HG03095 (cell line): ENCODE data around the gene PRRT1.

Experiments
- ATAC-seq: cut with Tn5 transposase; IDR thresholded peaks from one replicate; pipeline ENCODE4 v1.9.1; 2021; ENCODE audit warnings: moderate library complexity; ENCODE audit not compliant: unreplicated experiment

Gene PRRT1

GRCh38 chr6:32175711-32176475 is 24.2 kb upstream of the PRRT1 start, which contains the start of gene AGPAT1:
AGPAT1 (minus strand) TSS chr6:32176084; CDS start chr6:32171496, 4,588 bp downstream.
- no peak for ATAC-seq

GRCh38 chr6:32175322-32175710 is 23.6 kb upstream of the PRRT1 start:
- ATAC-seq = no peak

DNA sequence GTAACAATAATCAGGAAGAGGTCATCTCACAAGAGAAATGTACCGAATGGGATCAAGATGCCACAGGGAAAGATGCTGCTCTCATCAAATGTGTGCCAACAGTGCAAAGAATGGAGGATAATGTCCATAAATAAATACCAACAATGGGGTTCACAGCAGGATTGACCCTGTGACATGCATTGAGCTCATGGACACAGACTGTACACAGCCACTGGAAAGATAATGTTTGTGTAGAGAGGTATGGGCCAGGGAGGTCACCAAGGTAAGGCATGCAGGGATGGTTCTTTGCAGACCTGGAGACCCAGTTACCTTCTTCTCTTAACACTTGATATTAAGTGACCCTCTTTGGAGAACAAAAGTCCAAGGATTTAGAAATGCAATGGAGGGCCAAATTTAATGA is 22.7 kb upstream of the PRRT1 start:
- no peak for ATAC-seq

- ATAC-seq = no peak
Measured at GRCh38 chr6:32173051-32173727, 21.4 kb upstream of the PRRT1 start.

GRCh38 chr6:32171234-32171633 is 19.5 kb upstream of the PRRT1 start:
- ATAC-seq = no peak

DNA sequence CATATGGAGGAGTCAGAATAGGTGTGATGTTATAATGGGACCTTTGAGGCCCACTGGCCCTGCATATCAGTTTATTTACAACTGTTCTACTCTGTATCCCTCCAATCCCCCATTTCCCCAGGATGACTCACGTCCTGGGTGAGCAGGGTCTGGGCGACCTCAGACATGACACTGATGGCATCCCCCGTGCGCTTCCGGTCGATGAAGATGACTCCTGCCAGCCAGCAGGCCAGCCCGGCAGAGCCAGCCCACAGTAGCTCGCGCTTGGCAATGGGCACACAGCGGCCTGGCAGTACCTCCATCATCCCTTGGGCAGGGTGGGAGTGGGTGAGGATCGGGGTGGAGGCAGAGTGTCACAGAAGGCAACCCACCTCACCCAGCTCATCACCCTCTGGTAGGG is 18.6 kb upstream of the PRRT1 start:
- no peak for ATAC-seq

DNA sequence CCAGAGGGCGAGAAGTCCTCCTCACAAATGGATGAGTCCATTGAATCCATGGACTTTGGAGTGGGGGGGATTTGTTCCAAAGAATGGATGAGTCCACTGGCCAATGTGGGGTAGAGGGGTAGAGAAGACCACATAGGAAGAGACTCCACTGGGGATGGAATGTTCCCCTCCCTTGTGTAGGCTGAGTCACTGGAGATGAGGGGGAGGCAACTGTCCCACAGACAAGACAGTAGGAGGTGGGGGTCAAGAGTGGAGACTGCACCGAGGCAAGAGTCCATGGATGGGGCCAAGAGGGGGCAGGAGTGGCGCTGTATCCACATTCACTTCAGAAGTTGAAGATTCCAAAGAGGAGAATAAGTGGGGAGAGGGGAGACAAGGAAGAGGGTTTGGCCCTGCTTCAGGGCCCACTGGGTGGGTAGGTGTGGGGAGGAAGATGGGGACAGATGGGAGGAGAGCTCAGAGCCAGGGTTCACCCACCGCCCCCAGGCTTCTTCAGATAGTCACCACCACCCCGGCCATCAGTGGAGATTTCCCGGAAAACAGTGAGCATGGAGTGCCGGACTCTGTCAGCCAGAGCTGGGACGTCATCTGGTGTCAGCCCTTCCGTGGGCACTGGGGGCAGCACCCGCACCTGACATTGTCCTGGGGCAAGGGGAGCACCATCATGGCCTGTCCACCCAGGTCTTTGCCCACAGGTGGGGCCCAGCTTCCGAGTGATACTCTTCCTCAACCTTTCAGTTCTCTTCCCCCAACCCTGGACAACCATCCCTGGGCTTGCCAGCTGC is 17.3 kb upstream of the PRRT1 start:
- ATAC-seq = no peak

- no peak for ATAC-seq
Measured at GRCh38 chr6:32168350-32168749, 16.6 kb upstream of the PRRT1 start.

DNA sequence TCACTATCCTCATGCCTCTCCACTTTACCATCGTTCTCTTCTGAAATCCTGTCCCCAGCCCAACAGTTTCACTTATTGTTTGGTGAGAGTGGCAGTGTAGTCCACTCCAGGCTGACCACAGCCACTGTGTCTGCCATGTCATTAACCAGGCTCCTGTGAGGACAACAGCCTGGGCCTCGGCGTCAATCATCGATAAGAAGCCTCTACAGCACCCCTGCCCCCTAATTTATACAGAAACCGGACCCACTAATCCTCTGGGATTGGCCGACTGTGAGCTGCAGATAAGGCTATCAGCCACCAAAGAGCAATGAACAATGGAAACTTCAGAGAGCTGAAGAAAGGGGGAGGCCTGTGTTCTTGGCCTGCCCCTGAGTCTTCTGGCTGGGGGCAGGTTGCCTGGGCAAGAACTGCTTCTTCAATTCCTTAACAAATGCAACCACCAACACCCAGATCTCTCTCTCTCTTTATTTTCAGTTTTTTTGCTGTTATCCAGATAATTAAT is 16.1 kb upstream of the PRRT1 start:
- no peak for ATAC-seq

DNA sequence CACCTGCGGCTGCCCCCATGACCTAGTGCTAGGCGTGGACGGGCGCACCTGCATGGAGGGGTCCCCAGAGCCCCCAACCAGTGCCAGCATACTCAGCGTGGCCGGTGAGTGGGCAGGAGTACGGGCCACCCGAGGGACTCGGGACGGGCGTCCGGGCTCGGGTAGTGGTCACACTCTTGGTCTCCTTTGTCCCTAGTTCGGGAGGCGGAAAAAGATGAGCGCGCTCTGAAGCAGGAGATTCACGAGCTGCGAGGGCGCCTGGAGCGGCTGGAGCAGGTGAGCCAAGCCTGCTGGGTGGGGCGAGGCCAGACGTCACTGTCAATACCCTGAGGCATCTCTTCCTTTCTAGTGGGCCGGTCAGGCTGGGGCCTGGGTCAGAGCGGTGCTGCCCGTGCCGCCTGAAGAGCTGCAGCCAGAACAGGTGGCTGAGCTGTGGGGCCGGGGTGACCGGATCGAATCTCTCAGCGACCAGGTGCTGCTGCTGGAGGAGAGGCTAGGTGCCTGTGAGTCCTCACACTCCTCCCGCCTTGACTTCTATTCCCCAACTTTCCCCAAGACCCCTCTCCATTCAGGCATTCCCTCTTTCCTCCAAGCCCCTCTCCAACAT is 15.5 kb upstream of the PRRT1 start:
- ATAC-seq = no peak

- no peak for ATAC-seq
Measured at GRCh38 chr6:32166411-32167061, 14.8 kb upstream of the PRRT1 start.

GRCh38 chr6:32164295-32164694 is 12.6 kb upstream of the PRRT1 start, which contains the start of gene EGFL8:
EGFL8 (plus strand) TSS chr6:32164595; CDS start chr6:32166166, 1,571 bp downstream.
- ATAC-seq = no peak

- no peak for ATAC-seq
Measured at GRCh38 chr6:32163559-32164258, 12.0 kb upstream of the PRRT1 start.

DNA sequence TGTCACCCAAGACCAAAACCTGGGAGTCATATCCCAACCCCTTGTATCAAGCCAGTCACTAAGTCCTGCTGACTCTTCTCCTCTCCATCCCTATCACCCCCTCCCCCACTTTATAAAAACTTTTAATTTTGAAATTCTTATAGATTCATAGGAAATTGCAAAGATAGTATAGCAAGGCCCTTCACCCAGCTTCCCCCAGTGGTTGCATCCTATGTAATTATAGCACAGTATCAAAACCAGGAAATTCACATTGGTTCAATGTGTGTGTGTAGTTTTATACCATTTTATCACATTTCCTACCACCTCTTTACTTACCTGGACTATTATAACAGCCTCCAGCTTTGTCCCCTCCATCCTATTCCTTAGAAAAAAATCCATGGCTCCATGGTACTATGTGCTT is 6.3 kb upstream of the PRRT1 start:
- ATAC-seq = no peak

GRCh38 chr6:32156891-32157290 is 5.2 kb upstream of the PRRT1 start:
- ATAC-seq = no peak

GRCh38 chr6:32154514-32155161 is 2.9 kb upstream of the PRRT1 start:
- ATAC-seq = no peak

GRCh38 chr6:32153564-32154513 is 2.1 kb upstream of the PRRT1 start, which contains the start of gene PPT2:
PPT2 (plus strand) TSS chr6:32154141; CDS start chr6:32154595, 454 bp downstream.
- ATAC-seq = no peak
